ENCODE data around the gene AAMDC. TPM values are rescaled to one million over a fixed set of nuclear protein-coding genes. Genes with fewer than 3 reads are reported as not detected.
"Not testable (repeated sequence)": the region's sequence is repeated elsewhere in the genome, so short reads cannot be mapped to it uniquely, and the experiment has no call there.

The AAMDC gene
- total RNA-seq, 1 experiment from 2014 or later: 2.8 TPM

DNA sequence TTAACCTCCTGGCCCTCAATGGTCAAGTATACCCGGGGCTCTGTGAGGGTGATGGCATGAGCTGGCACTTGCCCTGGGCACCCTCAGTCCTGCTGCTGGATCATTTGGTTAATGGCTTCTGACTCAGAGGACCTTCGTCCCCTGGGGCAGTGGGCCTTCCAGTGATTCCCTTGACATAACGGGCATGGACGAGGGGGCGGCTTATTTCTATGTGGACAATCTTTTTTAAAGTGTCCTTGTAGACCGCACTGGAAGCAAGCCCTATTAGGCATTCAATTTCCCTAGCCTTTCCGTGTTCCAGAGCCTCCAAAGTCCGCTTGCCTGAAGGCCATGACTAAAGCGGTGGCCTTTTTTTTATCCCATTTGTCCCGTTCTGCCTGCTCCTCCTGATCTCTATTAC lies 40.5 kb downstream of the AAMDC start:
- H4K20me1 ChIP-seq (ENCODE audit: insufficient read depth, low read depth, low read length); H3K27ac ChIP-seq (ENCODE audit: low read length); H3K4me1 ChIP-seq (ENCODE audit: low read length): not testable (repeated sequence)

DNA sequence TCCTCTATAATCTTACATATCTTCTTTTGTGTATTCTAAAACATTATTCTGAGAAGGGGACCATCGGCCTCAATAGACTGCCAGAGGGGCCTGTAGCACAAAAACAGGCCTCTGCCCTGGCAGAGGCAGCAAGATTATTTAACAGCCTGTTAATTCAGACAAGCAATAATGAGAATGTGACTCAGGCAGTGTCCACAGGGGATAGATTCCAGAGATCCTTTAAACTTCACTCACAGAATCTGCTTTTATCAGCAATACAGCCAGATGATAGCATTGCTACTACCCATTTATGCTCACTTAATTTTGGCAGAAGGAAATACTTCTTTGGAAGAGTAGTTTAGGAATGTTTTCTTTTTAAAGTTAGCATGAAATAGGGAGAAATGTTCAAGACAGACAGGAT lies 44.9 kb downstream of the AAMDC start:
- Histone ChIP-seq H3K27me3 (ENCODE audit: low read length) (no peaks in the 10 kb centered on the region), H3K9me3 (ENCODE audit: low read length) (no peaks in the 10 kb centered on the region), H4K20me1 (ENCODE audit: insufficient read depth, low read depth, low read length) (no peaks in the 10 kb centered on the region), H3K9ac (ENCODE audit: low read length) (no peak overlapping the region), H3K4me3 (ENCODE audit: low read length) (no peak overlapping the region), H3K4me2 (ENCODE audit: low read depth, low read length, poor library complexity, severe bottlenecking) (no peak overlapping the region), H3K4me1 (ENCODE audit: low read length) (no peaks in the 10 kb centered on the region), H2AFZ (ENCODE audit: low read length) (no peak overlapping the region), H3K27ac (ENCODE audit: low read length) (no peak overlapping the region), H3K79me2 (ENCODE audit: low read length) (no peaks in the 10 kb centered on the region), H3K9me2 (replicated peaks; ENCODE audit: insufficient read depth, low read length) (no peaks in the 10 kb centered on the region), H3K36me3 (ENCODE audit: insufficient read depth, low read length) (no peaks in the 10 kb centered on the region; the same call in 1 of the 2 replicates)
- no peak for DNase-seq

More for the DNA sequence above, 40.5 kb downstream of the AAMDC start:
- H3K9ac ChIP-seq (ENCODE audit: low read length); DNase-seq; H3K36me3 ChIP-seq (ENCODE audit: insufficient read depth, low read length); H3K4me2 ChIP-seq (ENCODE audit: low read depth, low read length, poor library complexity, severe bottlenecking); H3K4me3 ChIP-seq (ENCODE audit: low read length); H2AFZ ChIP-seq (ENCODE audit: low read length); H3K79me2 ChIP-seq (ENCODE audit: low read length); H3K9me2 ChIP-seq (replicated peaks; ENCODE audit: insufficient read depth, low read length); H3K9me3 ChIP-seq (ENCODE audit: low read length); H3K27me3 ChIP-seq (ENCODE audit: low read length): not testable (repeated sequence)

- DNase-seq: no peak
- Histone ChIP-seq H3K79me2 (ENCODE audit: low read length) (no peaks in the 10 kb centered on the region), H3K27ac (ENCODE audit: low read length) (no peak overlapping the region), H2AFZ (ENCODE audit: low read length) (no peak overlapping the region), H4K20me1 (ENCODE audit: insufficient read depth, low read depth, low read length) (no peaks in the 10 kb centered on the region), H3K4me1 (ENCODE audit: low read length) (no peaks in the 10 kb centered on the region), H3K36me3 (ENCODE audit: insufficient read depth, low read length) (peaks cover under 1% of the 10 kb centered on the region; the same call in 1 of the 2 replicates), H3K9me2 (replicated peaks; ENCODE audit: insufficient read depth, low read length) (no peaks in the 10 kb centered on the region), H3K4me2 (ENCODE audit: low read depth, low read length, poor library complexity, severe bottlenecking) (no peak overlapping the region), H3K27me3 (ENCODE audit: low read length) (no peaks in the 10 kb centered on the region), H3K9me3 (ENCODE audit: low read length) (no peaks in the 10 kb centered on the region), H3K4me3 (ENCODE audit: low read length) (no peak overlapping the region), H3K9ac (ENCODE audit: low read length) (no peak overlapping the region)
Observed at GRCh38 chr11:77866336-77866735, 45.4 kb downstream of the AAMDC start.

GRCh38 chr11:77868744-77869143 lies 47.8 kb downstream of the AAMDC start:
- H3K9me2 ChIP-seq (replicated peaks; ENCODE audit: insufficient read depth, low read length): no peaks in the 10 kb centered on the region
- peaks cover 4% of the 10 kb centered on the region; the same call in 1 of the 2 replicates for H3K36me3 ChIP-seq (ENCODE audit: insufficient read depth, low read length)
- no peak overlapping the region for H3K27ac ChIP-seq (ENCODE audit: low read length)

GRCh38 chr11:77871855-77872254 lies 50.9 kb downstream of the AAMDC start:
- no peak overlapping the region for H3K4me2 ChIP-seq (ENCODE audit: low read depth, low read length, poor library complexity, severe bottlenecking)
- H3K4me3 ChIP-seq (ENCODE audit: low read length): no peak overlapping the region
- no peak overlapping the region for H3K27ac ChIP-seq (ENCODE audit: low read length)
- no peaks in the 10 kb centered on the region for H3K27me3 ChIP-seq (ENCODE audit: low read length)
- H3K36me3 ChIP-seq (ENCODE audit: insufficient read depth, low read length): peaks cover 4% of the 10 kb centered on the region; the same call in 1 of the 2 replicates
- H3K4me1 ChIP-seq (ENCODE audit: low read length): no peaks in the 10 kb centered on the region
- no peak overlapping the region for H3K9ac ChIP-seq (ENCODE audit: low read length)
- H3K79me2 ChIP-seq (ENCODE audit: low read length): no peaks in the 10 kb centered on the region
- H4K20me1 ChIP-seq (ENCODE audit: insufficient read depth, low read depth, low read length): no peaks in the 10 kb centered on the region
- no peaks in the 10 kb centered on the region for H3K9me3 ChIP-seq (ENCODE audit: low read length)
- no peaks in the 10 kb centered on the region for H3K9me2 ChIP-seq (replicated peaks; ENCODE audit: insufficient read depth, low read length)
- no peak for DNase-seq
- no peak overlapping the region for H2AFZ ChIP-seq (ENCODE audit: low read length)

More at GRCh38 chr11:77868744-77869143, 47.8 kb downstream of the AAMDC start:
- no peaks in the 10 kb centered on the region for H3K9me3 ChIP-seq (ENCODE audit: low read length)
- no peak overlapping the region for H2AFZ ChIP-seq (ENCODE audit: low read length)
- no peaks in the 10 kb centered on the region for H3K4me1 ChIP-seq (ENCODE audit: low read length)
- H4K20me1 ChIP-seq (ENCODE audit: insufficient read depth, low read depth, low read length): no peaks in the 10 kb centered on the region
- no peak for DNase-seq
- H3K9ac ChIP-seq (ENCODE audit: low read length): no peak overlapping the region
- no peak overlapping the region for H3K4me3 ChIP-seq (ENCODE audit: low read length)
- no peaks in the 10 kb centered on the region for H3K79me2 ChIP-seq (ENCODE audit: low read length)
- H3K27me3 ChIP-seq (ENCODE audit: low read length): no peaks in the 10 kb centered on the region
- no peak overlapping the region for H3K4me2 ChIP-seq (ENCODE audit: low read depth, low read length, poor library complexity, severe bottlenecking)

DNA sequence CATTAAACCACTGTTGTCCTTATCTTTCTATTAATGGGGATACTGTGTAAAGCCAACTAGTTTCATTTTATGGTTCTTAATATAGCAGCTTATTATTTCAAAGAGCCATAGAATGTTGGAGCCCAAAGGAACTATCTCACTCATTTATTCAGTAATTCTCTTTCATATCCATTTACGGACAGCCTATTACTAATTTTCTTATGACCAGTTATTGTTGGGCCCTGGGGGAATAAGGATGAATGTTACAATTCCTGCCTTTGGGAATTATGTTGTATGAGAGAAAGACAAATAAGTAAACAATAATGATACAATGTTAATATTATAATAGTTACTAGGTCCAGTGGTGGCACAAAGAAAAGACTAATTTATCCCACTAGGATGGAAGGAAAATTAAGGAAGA lies 52.4 kb downstream of the AAMDC start:
- Histone ChIP-seq H4K20me1 (ENCODE audit: insufficient read depth, low read depth, low read length) (no peaks in the 10 kb centered on the region), H3K79me2 (ENCODE audit: low read length) (no peaks in the 10 kb centered on the region), H3K9ac (ENCODE audit: low read length) (no peak overlapping the region), H3K4me2 (ENCODE audit: low read depth, low read length, poor library complexity, severe bottlenecking) (no peak overlapping the region), H3K9me2 (replicated peaks; ENCODE audit: insufficient read depth, low read length) (no peaks in the 10 kb centered on the region), H3K27ac (ENCODE audit: low read length) (no peak overlapping the region), H3K9me3 (ENCODE audit: low read length) (no peaks in the 10 kb centered on the region), H3K4me1 (ENCODE audit: low read length) (no peaks in the 10 kb centered on the region), H2AFZ (ENCODE audit: low read length) (no peak overlapping the region), H3K4me3 (ENCODE audit: low read length) (no peak overlapping the region), H3K36me3 (ENCODE audit: insufficient read depth, low read length) (peaks cover 11% of the 10 kb centered on the region; the same call in 1 of the 2 replicates), H3K27me3 (ENCODE audit: low read length) (no peaks in the 10 kb centered on the region)
- no peak for DNase-seq

DNA sequence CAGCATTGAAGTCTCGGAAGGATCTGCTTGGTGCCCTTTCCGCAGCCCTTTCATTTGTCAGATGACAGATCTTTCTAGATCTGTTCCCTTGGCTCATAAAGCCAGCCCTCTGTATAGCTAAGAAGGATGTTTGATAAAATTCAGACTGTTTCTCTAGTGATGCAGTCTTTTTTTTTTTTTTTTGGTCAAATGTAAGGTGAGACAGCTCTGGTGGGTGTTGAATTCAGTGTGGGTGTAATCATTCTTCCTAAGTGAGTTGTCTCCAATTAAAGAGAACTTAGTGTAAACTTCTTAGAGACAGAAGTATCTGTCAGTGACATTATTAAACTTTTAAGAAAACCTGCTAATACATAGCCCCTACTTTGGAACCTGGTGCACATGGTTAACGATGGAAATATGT lies 53.3 kb downstream of the AAMDC start:
- Histone ChIP-seq H3K27ac (ENCODE audit: low read length) (no peak overlapping the region), H3K4me3 (ENCODE audit: low read length) (no peak overlapping the region), H2AFZ (ENCODE audit: low read length) (no peak overlapping the region), H3K9ac (ENCODE audit: low read length) (no peak overlapping the region), H3K9me3 (ENCODE audit: low read length) (no peaks in the 10 kb centered on the region), H3K9me2 (replicated peaks; ENCODE audit: insufficient read depth, low read length) (no peaks in the 10 kb centered on the region), H3K27me3 (ENCODE audit: low read length) (no peaks in the 10 kb centered on the region), H3K79me2 (ENCODE audit: low read length) (no peaks in the 10 kb centered on the region), H4K20me1 (ENCODE audit: insufficient read depth, low read depth, low read length) (no peaks in the 10 kb centered on the region), H3K4me2 (ENCODE audit: low read depth, low read length, poor library complexity, severe bottlenecking) (no peak overlapping the region), H3K4me1 (ENCODE audit: low read length) (no peaks in the 10 kb centered on the region), H3K36me3 (ENCODE audit: insufficient read depth, low read length) (peaks cover 11% of the 10 kb centered on the region; the same call in 1 of the 2 replicates)
- no peak for DNase-seq

DNA sequence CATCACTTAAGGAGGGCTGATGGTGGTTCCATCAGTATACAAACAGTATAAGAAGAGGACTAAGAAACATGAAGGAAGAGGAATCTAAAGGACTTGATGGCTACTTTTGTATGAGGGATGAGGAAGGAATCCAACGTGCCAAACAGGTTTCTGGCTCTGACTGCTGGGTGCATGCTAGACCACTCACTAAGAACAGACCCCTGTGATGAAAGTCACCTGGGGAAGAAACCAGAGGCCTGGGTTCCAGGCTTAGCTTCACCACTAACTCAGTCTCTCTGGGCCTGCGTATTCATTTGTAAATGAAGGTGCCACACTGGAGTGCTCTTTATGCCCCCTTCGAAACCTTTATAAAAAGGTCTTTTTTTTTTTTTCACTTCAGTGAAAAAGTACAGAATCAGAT lies 55.1 kb downstream of the AAMDC start:
- H3K27ac ChIP-seq (ENCODE audit: low read length): no peak overlapping the region
- no peak for DNase-seq
- no peak overlapping the region for H3K9ac ChIP-seq (ENCODE audit: low read length)
- H3K4me2 ChIP-seq (ENCODE audit: low read depth, low read length, poor library complexity, severe bottlenecking): no peak overlapping the region
- peaks cover 11% of the 10 kb centered on the region; the same call in 1 of the 2 replicates for H3K36me3 ChIP-seq (ENCODE audit: insufficient read depth, low read length)
- H3K79me2 ChIP-seq (ENCODE audit: low read length): no peaks in the 10 kb centered on the region
- no peaks in the 10 kb centered on the region for H3K9me3 ChIP-seq (ENCODE audit: low read length)
- no peaks in the 10 kb centered on the region for H3K4me1 ChIP-seq (ENCODE audit: low read length)
- no peak overlapping the region for H3K4me3 ChIP-seq (ENCODE audit: low read length)
- H3K9me2 ChIP-seq (replicated peaks; ENCODE audit: insufficient read depth, low read length): no peaks in the 10 kb centered on the region
- no peaks in the 10 kb centered on the region for H3K27me3 ChIP-seq (ENCODE audit: low read length)
- H4K20me1 ChIP-seq (ENCODE audit: insufficient read depth, low read depth, low read length): no peaks in the 10 kb centered on the region
- no peak overlapping the region for H2AFZ ChIP-seq (ENCODE audit: low read length)

DNA sequence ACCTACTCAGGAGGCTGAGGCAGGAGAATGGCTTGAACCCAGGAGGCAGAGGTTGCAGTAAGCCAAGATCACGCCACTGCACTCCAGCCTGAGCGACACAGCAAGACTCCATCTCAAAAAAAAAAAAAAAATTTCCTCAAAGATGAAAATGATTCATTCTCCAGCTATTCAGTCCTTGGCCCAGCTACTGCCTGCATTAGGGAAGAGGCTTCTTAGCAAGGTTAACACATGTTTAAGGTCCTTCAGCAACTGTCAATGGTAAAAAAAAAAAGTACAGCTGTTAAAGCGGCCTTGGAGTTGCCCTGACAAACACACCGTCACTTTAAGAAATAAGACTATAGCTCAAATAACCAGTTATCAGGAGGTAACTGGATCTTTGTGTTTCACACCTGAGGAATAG lies 57.3 kb downstream of the AAMDC start:
- not testable (repeated sequence) for H3K9me2 ChIP-seq (replicated peaks; ENCODE audit: insufficient read depth, low read length); H3K79me2 ChIP-seq (ENCODE audit: low read length); H3K9me3 ChIP-seq (ENCODE audit: low read length); H3K27me3 ChIP-seq (ENCODE audit: low read length); H4K20me1 ChIP-seq (ENCODE audit: insufficient read depth, low read depth, low read length); H3K4me1 ChIP-seq (ENCODE audit: low read length); H3K36me3 ChIP-seq (ENCODE audit: insufficient read depth, low read length); H3K4me3 ChIP-seq (ENCODE audit: low read length); H3K9ac ChIP-seq (ENCODE audit: low read length); H3K4me2 ChIP-seq (ENCODE audit: low read depth, low read length, poor library complexity, severe bottlenecking); DNase-seq; H3K27ac ChIP-seq (ENCODE audit: low read length); H2AFZ ChIP-seq (ENCODE audit: low read length)
